H1 (cell line): ENCODE data around the gene MEFV. TPM values are rescaled to one million over a fixed set of nuclear protein-coding genes. Genes with fewer than 3 reads are reported as not detected.

Source experiments
- CBX8 ChIP-seq: fragments of 300-800, 300-1000 bp; sonication (generic); IDR thresholded peaks from 2 replicates; pipeline ENCODE4 v1.7.1; 2016; ENCODE audit warnings: low read depth, low read length, borderline replicate concordance
- YY1 ChIP-seq: IDR thresholded peaks from 2 replicates; pipeline ENCODE4 v1.6.1; 2011; ENCODE audit warnings: low read depth, mild to moderate bottlenecking, low read length
- ZNF274 ChIP-seq: IDR thresholded peaks from 2 replicates; pipeline ENCODE4 v1.7.0; 2012; ENCODE audit warnings: low read length, borderline replicate concordance; ENCODE audit errors: extremely low read depth
- polyA plus RNA-seq, 7 experiments: library from polyadenylated mRNA; depleted of rRNA in 3 of 7; stranded (reverse) in 5 of 7; unstranded in 2 of 7; fragments of >200 nt in 5 of 7; fragments of 200-250 nt in 2 of 7; gene quantifications; 1 replicate in 5 of 7; 2 replicates in 1 of 7; 4 replicates in 1 of 7; pipeline versions ENCODE4 v1.2.1 to v1.2.3, GENCODE V29; 2011 to 2013; ENCODE audit warnings: missing spikeins in 2 of 7, mixed read lengths in 2 of 7
- total RNA-seq: library from RNA; stranded (reverse); fragmentation: NEBNext Ultra II Directional; extraction: Animal tissue kit (Norgen Biotek cat#: 25700); gene quantifications from 2 replicates; pipeline ENCODE4 v1.2.1, GENCODE V29; 2021
- TF ChIP-seq, protein P1 (sequence below): fragments of 300-600 bp; sonication (generic); IDR thresholded peaks from 2 replicates; pipeline ENCODE4 v1.7.1; 2012; ENCODE audit warnings: low read length, moderate library complexity, mild to moderate bottlenecking, inconsistent platforms; ENCODE audit not compliant: insufficient replicate concordance
- TF ChIP-seq, protein P2 (sequence below): IDR thresholded peaks from 2 replicates; pipeline ENCODE4 v1.6.1; 2011; ENCODE audit warnings: low read length, improper control_type of control experiment

Gene MEFV
- total and polyA plus RNA-seq, 2 of the 8 experiments (the other 6 are each of a cell fraction or from before 2014, with no cell fraction given): 0.03 TPM; not detected in 1

DNA sequence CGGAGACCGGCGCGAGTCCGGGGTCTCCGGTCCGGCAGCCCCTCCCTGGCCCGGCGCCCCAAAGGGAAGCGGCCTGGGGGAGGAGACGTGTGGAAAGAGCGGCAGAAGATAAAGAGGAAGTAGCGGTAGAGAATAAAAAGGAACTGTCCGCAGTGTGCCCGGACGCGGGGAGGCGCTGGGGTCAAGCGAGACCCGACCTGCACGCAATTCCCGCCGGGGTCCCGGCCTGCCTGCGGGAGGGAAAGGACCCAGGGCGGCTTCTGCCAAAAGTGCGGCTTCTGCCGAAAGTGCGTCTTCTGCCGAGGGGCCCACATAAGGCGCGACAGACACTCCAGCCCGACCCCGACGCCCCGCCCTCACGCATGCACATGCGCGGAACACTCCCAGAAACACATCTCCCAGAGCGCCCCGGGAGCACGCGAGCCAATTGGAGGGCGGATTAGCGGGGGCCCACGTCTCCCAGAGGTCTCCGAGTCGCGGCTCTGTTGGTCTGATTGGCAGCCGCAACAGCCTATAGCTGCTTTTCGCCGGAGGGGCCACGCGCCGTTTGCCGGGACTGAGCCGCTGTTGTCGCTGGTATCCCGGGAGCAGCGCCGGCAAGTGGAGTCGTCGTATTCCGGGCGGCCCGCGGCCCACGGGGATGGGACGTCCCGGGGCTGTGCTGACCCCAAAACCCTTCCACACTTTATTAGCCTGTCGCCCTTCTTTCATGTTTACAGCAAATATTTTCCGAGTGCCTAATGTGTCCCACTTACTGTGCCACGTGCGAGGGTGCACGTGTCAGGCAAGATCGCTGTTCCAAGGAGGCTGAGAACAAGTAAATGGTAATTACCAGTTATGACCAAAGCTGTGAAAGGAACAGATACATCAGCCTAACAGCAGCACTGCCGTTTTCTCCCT, 8.0 kb upstream of the MEFV start (continued):
- TF ChIP-seq, protein P1, sequence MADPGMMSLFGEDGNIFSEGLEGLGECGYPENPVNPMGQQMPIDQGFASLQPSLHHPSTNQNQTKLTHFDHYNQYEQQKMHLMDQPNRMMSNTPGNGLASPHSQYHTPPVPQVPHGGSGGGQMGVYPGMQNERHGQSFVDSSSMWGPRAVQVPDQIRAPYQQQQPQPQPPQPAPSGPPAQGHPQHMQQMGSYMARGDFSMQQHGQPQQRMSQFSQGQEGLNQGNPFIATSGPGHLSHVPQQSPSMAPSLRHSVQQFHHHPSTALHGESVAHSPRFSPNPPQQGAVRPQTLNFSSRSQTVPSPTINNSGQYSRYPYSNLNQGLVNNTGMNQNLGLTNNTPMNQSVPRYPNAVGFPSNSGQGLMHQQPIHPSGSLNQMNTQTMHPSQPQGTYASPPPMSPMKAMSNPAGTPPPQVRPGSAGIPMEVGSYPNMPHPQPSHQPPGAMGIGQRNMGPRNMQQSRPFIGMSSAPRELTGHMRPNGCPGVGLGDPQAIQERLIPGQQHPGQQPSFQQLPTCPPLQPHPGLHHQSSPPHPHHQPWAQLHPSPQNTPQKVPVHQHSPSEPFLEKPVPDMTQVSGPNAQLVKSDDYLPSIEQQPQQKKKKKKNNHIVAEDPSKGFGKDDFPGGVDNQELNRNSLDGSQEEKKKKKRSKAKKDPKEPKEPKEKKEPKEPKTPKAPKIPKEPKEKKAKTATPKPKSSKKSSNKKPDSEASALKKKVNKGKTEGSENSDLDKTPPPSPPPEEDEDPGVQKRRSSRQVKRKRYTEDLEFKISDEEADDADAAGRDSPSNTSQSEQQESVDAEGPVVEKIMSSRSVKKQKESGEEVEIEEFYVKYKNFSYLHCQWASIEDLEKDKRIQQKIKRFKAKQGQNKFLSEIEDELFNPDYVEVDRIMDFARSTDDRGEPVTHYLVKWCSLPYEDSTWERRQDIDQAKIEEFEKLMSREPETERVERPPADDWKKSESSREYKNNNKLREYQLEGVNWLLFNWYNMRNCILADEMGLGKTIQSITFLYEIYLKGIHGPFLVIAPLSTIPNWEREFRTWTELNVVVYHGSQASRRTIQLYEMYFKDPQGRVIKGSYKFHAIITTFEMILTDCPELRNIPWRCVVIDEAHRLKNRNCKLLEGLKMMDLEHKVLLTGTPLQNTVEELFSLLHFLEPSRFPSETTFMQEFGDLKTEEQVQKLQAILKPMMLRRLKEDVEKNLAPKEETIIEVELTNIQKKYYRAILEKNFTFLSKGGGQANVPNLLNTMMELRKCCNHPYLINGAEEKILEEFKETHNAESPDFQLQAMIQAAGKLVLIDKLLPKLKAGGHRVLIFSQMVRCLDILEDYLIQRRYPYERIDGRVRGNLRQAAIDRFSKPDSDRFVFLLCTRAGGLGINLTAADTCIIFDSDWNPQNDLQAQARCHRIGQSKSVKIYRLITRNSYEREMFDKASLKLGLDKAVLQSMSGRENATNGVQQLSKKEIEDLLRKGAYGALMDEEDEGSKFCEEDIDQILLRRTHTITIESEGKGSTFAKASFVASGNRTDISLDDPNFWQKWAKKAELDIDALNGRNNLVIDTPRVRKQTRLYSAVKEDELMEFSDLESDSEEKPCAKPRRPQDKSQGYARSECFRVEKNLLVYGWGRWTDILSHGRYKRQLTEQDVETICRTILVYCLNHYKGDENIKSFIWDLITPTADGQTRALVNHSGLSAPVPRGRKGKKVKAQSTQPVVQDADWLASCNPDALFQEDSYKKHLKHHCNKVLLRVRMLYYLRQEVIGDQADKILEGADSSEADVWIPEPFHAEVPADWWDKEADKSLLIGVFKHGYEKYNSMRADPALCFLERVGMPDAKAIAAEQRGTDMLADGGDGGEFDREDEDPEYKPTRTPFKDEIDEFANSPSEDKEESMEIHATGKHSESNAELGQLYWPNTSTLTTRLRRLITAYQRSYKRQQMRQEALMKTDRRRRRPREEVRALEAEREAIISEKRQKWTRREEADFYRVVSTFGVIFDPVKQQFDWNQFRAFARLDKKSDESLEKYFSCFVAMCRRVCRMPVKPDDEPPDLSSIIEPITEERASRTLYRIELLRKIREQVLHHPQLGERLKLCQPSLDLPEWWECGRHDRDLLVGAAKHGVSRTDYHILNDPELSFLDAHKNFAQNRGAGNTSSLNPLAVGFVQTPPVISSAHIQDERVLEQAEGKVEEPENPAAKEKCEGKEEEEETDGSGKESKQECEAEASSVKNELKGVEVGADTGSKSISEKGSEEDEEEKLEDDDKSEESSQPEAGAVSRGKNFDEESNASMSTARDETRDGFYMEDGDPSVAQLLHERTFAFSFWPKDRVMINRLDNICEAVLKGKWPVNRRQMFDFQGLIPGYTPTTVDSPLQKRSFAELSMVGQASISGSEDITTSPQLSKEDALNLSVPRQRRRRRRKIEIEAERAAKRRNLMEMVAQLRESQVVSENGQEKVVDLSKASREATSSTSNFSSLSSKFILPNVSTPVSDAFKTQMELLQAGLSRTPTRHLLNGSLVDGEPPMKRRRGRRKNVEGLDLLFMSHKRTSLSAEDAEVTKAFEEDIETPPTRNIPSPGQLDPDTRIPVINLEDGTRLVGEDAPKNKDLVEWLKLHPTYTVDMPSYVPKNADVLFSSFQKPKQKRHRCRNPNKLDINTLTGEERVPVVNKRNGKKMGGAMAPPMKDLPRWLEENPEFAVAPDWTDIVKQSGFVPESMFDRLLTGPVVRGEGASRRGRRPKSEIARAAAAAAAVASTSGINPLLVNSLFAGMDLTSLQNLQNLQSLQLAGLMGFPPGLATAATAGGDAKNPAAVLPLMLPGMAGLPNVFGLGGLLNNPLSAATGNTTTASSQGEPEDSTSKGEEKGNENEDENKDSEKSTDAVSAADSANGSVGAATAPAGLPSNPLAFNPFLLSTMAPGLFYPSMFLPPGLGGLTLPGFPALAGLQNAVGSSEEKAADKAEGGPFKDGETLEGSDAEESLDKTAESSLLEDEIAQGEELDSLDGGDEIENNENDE: no peak
- no peak for TF ChIP-seq CBX8
- no peak for TF ChIP-seq ZNF274
- TF ChIP-seq YY1: no peak
- TF ChIP-seq, protein P2, sequence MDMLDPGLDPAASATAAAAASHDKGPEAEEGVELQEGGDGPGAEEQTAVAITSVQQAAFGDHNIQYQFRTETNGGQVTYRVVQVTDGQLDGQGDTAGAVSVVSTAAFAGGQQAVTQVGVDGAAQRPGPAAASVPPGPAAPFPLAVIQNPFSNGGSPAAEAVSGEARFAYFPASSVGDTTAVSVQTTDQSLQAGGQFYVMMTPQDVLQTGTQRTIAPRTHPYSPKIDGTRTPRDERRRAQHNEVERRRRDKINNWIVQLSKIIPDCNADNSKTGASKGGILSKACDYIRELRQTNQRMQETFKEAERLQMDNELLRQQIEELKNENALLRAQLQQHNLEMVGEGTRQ: no peak
